Cardiac muscle cell (in vitro differentiated cells and primary cell): ENCODE results near the gene CHKB. TPM values are rescaled to one million over a fixed set of nuclear protein-coding genes. Genes with fewer than 3 reads are reported as not detected.

Experiments
- DNase-seq, 2 donors: peaks; one replicate each; pipeline versions ENCODE4 v3.0.0 to v3.0.0-alpha.2; 2010 to 2017; ENCODE audit warnings: low read depth in 1 of 2, low spot score in 1 of 2
- H3K27ac ChIP-seq: fragments of 200-600 bp; sonication (generic); 2 replicates; pipeline ENCODE4 v1.5.1; 2016
- H3K27me3 ChIP-seq: fragments of 200-600 bp; sonication (generic); 2 replicates; pipeline ENCODE4 v1.6.0; 2016; ENCODE audit warnings: control low read depth
- H3K36me3 ChIP-seq: fragments of 200-600 bp; sonication (generic); 2 replicates; pipeline ENCODE4 v1.5.1; 2016; ENCODE audit warnings: control low read depth
- H3K4me1 ChIP-seq: fragments of 200-600 bp; sonication (generic); 2 replicates; pipeline ENCODE4 v1.8.1; 2017; ENCODE audit warnings: low read depth, mild to moderate bottlenecking, mixed run types
- H3K4me3 ChIP-seq: fragments of 200-600 bp; sonication (generic); 2 replicates; pipeline ENCODE4 v1.5.1; 2016; ENCODE audit warnings: mild to moderate bottlenecking
- H3K9me3 ChIP-seq: fragments of 200-600 bp; sonication (generic); 2 replicates; pipeline ENCODE4 v1.5.1; 2017; ENCODE audit warnings: low read depth, mild to moderate bottlenecking, control low read depth
- polyA plus RNA-seq: library from polyadenylated mRNA; unstranded; fragments of >200 nt; fragmentation: Nextera tagmentation; extraction: Ambion mirVana; gene quantifications from 2 replicates; pipeline ENCODE4 v1.2.1, GENCODE V29; 2016
- total RNA-seq: library from RNA; depleted of rRNA; stranded (reverse); fragments of >200 nt; gene quantifications from 2 replicates; pipeline ENCODE4 v1.2.3, GENCODE V29; 2016
- TF ChIP-seq, protein P1 (sequence below): IDR thresholded peaks from 2 replicates; pipeline ENCODE4 v1.5.1; 2012; ENCODE audit warnings: low read depth, mild to moderate bottlenecking, low read length

Gene CHKB
- total and polyA plus RNA-seq, 2 experiments from 2014 or later, result 73.4 to 100 TPM

DNA sequence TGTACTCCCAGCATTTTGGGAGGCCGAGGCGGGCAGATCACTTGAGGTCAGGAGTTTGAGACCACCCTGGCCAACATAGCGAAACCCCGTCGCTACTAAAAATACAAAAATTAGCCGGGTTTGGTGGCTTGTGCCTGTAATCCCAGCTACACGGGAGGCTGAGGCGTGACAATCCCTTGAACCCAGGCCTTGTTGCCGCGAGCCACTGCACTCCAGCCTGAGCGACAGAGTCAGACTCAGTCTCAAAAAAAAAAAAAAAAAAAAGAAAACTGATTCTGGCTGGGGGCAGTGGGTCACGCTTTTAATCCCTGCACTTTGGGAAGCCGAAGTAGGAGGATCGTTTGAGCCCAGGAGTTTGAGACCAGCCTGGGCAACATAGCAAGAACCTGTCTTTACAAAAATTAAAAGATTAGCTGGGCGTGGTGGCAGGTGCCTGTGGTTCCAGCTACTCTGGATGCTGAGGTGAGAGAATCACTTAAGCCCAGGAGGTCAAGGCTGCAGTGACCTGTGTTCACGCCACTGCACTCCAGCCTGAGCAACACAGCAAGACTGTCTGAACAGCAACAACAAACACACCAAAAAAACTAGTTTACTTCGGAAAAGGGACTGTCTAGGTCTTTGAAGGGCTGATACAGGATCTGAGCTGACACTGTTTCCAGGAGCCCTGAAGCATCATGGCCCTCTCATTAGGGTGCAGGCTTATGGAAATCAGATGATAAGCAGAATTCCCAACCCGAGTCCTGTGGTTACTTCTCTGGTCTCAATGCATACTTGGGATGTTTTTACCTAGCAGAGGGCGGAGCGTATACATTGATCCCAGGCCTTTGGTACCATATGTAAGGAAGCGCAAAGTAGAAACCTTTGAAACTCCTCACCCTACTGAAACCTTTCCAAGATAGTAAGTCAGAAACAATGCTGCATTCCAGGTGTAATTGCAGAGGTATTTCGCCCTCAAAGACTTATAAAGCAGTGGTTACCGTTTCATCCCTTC, 1.8 kb upstream of the CHKB start:
- no peaks in the 10 kb centered on the region for H3K27me3 ChIP-seq
- no peak overlapping the region for H3K27ac ChIP-seq
- DNase-seq, result no peak
- TF ChIP-seq, protein P1, sequence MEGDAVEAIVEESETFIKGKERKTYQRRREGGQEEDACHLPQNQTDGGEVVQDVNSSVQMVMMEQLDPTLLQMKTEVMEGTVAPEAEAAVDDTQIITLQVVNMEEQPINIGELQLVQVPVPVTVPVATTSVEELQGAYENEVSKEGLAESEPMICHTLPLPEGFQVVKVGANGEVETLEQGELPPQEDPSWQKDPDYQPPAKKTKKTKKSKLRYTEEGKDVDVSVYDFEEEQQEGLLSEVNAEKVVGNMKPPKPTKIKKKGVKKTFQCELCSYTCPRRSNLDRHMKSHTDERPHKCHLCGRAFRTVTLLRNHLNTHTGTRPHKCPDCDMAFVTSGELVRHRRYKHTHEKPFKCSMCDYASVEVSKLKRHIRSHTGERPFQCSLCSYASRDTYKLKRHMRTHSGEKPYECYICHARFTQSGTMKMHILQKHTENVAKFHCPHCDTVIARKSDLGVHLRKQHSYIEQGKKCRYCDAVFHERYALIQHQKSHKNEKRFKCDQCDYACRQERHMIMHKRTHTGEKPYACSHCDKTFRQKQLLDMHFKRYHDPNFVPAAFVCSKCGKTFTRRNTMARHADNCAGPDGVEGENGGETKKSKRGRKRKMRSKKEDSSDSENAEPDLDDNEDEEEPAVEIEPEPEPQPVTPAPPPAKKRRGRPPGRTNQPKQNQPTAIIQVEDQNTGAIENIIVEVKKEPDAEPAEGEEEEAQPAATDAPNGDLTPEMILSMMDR, result no peak
- H3K36me3 ChIP-seq, result no peaks in the 10 kb centered on the region
- H3K4me1 ChIP-seq, result peaks cover 10% of the 10 kb centered on the region
- no peaks in the 10 kb centered on the region for H3K9me3 ChIP-seq
- H3K4me3 ChIP-seq, result no peak overlapping the region

DNA sequence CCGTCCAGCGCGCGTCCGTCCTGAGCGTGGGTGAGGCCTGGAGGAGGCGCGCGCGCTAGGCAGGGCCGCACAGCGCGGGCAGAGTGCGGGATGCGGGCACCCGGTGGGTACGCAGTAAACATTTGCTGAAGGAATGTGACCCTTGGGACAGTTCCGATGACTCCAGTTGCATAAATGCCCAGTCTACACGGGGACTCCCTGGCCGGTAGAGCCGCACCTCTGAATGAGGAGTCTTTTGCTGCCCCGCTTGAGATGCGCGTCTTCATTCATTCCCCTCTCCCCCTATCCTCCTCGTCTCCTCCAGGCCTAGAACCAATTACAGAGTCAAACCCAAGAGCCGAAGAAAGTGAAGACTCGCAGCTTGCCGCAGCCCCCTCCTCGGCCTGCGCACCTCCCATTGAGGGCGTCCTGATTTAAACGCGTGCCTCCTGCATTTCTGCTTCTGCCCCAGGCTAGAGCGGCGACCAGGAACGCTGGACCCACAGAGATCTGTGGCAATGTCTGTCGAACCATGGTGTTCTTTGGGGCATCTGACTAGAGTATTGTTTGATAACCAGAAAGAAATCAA, 729 bp upstream of the CHKB start:
- H3K36me3 ChIP-seq, result no peaks in the 10 kb centered on the region
- H3K9me3 ChIP-seq, result no peaks in the 10 kb centered on the region
- H3K4me3 ChIP-seq, result peak overlapping the region; percentile 50
- no peak overlapping the region for H3K27ac ChIP-seq
- DNase-seq, result no peak
- H3K4me1 ChIP-seq, result peaks cover 20% of the 10 kb centered on the region
- H3K27me3 ChIP-seq, result no peaks in the 10 kb centered on the region
- TF ChIP-seq, protein P1, result no peak

DNA sequence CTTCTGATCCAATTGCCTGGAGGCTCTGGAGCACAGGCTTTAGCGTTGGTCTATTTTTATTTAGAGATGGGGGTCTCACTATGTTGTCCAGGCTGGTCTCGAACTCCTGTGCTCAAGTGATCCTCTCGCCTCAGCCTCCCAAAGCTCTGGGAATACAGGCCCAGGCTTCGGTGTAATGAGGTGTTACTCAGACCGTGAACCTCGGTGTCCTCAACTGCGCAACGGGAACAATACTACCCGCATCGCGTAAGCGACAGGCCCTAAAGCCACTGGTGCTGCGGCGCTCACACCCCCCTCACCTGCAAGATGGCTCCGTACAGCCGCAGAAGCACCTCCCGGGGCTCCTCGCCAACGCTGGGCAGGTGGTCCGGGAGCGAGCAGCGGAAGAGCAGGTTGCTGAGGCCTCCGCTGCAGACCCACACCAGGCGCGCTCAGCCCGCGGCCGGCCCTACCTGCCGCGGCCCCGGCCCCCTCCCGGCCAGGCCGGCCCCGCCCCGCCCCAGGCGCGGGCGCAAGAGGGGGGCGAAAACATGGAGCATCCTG, 628 bp downstream of the CHKB start:
- no peak for DNase-seq
- H3K27ac ChIP-seq, result peak overlapping the region; percentile 91
- TF ChIP-seq, protein P1, result no peak

GRCh38 chr22:50581031-50581949, 1.4 kb downstream of the CHKB start:
- no peaks in the 10 kb centered on the region for H3K9me3 ChIP-seq

More for the DNA sequence above, 628 bp downstream of the CHKB start:
- peaks cover 25% of the 10 kb centered on the region for H3K4me1 ChIP-seq
- no peaks in the 10 kb centered on the region for H3K9me3 ChIP-seq
- H3K27me3 ChIP-seq, result no peaks in the 10 kb centered on the region
- H3K36me3 ChIP-seq, result no peaks in the 10 kb centered on the region
- H3K4me3 ChIP-seq, result peak overlapping the region; percentile 50

More at GRCh38 chr22:50581031-50581949, 1.4 kb downstream of the CHKB start:
- TF ChIP-seq, protein P1, result no peak
- peak overlapping the region; percentile 91 for H3K27ac ChIP-seq
- H3K27me3 ChIP-seq, result no peaks in the 10 kb centered on the region
- H3K4me3 ChIP-seq, result peak overlapping the region; percentile 50
- no peak for DNase-seq
- peaks cover 25% of the 10 kb centered on the region for H3K4me1 ChIP-seq
- no peaks in the 10 kb centered on the region for H3K36me3 ChIP-seq
